ENCODE results near the gene EHMT1.

EHMT1 gene

GRCh38 chr9:137697832-137698231, 79.0 kb downstream of the EHMT1 start:
- DNase-seq (ENCODE audit: extremely low spot score), result no peak
- POLR2A ChIA-PET, result no interaction called here
- CTCF ChIA-PET, result interaction anchor here (1.7 kb wide), 1 partner anchor 25 kb away, joined by 6 read pairs; no protein-coding TSS in a partner anchor
- TF ChIP-seq ARNT (IDR thresholded peaks at IDR 0.05), result no peak
- TF ChIP-seq TARDBP (IDR thresholded peaks at IDR 0.05), result no peak
- TF ChIP-seq ZNF384 (IDR thresholded peaks at IDR 0.05), result no peak
- TF ChIP-seq, protein P1, sequence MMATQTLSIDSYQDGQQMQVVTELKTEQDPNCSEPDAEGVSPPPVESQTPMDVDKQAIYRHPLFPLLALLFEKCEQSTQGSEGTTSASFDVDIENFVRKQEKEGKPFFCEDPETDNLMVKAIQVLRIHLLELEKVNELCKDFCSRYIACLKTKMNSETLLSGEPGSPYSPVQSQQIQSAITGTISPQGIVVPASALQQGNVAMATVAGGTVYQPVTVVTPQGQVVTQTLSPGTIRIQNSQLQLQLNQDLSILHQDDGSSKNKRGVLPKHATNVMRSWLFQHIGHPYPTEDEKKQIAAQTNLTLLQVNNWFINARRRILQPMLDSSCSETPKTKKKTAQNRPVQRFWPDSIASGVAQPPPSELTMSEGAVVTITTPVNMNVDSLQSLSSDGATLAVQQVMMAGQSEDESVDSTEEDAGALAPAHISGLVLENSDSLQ (IDR thresholded peaks at IDR 0.05), result no peak
- no peak for TF ChIP-seq SUZ12 (IDR thresholded peaks at IDR 0.05)
- no peak for TF ChIP-seq CTBP1 (IDR thresholded peaks at IDR 0.05; ENCODE audit: borderline replicate concordance)
- no peak for TF ChIP-seq SP1 (IDR thresholded peaks at IDR 0.05)
- TF ChIP-seq FOXM1 (IDR thresholded peaks at IDR 0.05; ENCODE audit: borderline replicate concordance), result no peak
- TF ChIP-seq BHLHE40 (IDR thresholded peaks at IDR 0.05; ENCODE audit: borderline replicate concordance), result no peak
- no peak for TF ChIP-seq ELF4 (IDR thresholded peaks at IDR 0.05)
- no peak for TF ChIP-seq NFRKB (IDR thresholded peaks at IDR 0.05)
- TF ChIP-seq FOXA1 (IDR thresholded peaks at IDR 0.05), result no peak
- TF ChIP-seq L3MBTL2 (conservative IDR thresholded peaks at IDR 0.05), result no peak
- no peak for TF ChIP-seq FOXK2 (IDR thresholded peaks at IDR 0.05)
- no peak for TF ChIP-seq LEF1 (IDR thresholded peaks at IDR 0.05; ENCODE audit: borderline replicate concordance)
- TF ChIP-seq HDGF (IDR thresholded peaks at IDR 0.05; ENCODE audit: borderline replicate concordance), result no peak

- ChIA-PET CTCF (interaction anchor here (0.6 kb wide), 1 partner anchor 60 kb away, joined by 5 read pairs; no protein-coding TSS in a partner anchor), POLR2A (no interaction called here)
- TF ChIP-seq L3MBTL2 (conservative IDR thresholded peaks at IDR 0.05) (no peak), SP1 (IDR thresholded peaks at IDR 0.05) (no peak)
- DNase-seq (ENCODE audit: extremely low spot score), result no peak
These were observed 82.1 kb downstream of the EHMT1 start for GRCh38 chr9:137700911-137701310.

DNA sequence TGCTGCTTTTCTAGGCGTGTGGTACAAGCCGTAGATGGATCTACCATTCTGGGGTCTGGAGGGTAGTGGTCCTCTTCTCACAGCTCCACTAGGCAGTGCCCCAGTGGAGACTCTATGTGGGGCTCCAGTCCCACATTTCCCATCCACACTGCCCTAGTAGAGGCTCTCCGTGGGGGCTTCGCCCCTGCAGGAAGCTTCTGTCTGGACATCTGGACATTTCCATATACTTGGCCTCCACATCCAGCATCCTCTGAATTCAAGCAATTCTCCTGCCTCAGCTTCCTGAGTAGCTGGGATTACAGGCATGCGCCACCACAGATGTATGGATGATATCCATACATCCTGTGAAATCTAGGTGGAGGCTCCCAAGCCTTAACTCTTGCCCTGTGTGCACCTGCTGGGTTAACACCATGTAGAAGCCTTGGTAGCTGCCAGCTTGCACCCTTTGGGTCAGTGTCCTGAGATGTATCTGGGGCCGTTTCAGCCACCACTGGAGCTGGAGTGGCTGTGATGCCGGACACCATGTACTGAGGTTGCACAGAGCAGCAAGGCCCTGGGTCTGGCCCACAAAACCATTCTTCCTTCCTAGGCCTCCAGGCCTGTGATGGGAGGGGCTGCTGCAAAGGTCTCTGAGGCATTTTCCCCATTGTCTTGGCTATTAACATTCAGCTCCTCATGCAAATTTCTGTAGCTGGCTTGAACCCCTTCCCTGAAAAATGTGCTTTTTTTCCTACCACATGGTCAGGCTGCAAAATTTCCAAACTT, 84.0 kb downstream of the EHMT1 start:
- POLR2A ChIA-PET, result no interaction called here
- CTCF ChIA-PET, result interaction anchor here (0.8 kb wide), 1 partner anchor 18 kb away, joined by 3 read pairs; no protein-coding TSS in a partner anchor
- DNase-seq (ENCODE audit: extremely low spot score), result no peak
- no peak for TF ChIP-seq SP1 (IDR thresholded peaks at IDR 0.05)

DNA sequence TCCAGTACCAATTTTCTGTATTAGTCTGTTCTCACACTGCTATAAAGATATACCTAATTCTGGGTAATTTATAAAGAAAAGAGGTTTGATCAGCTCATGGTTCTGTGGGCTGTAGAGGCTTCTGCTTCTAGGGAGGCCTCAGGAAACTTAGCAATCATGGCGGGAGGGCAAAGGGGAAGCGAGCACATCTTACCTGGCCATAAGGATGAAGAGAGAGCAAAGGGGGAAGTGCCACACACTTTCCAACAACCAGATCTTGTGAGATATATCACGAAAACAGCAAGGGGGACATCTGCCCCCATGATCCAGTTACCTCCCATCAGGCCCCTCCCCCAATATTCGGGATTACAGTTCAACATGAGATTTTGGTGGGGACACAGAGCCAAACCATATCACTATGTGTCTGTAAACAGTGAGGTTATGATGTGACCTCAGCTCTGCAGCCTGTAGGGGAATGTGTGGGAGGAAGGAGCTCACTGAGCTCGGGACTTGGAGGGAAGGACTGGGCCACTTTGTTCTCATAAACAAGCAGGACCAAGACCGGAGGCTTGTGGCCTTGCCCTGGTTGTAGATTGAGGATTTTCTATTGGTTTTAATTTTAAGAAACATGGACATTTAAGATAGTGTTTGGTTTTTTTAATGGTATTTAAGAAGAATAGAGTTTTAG, 85.2 kb downstream of the EHMT1 start:
- no peak for TF ChIP-seq TARDBP (IDR thresholded peaks at IDR 0.05)
- no peak for TF ChIP-seq BHLHE40 (IDR thresholded peaks at IDR 0.05; ENCODE audit: borderline replicate concordance)
- TF ChIP-seq FOXK2 (IDR thresholded peaks at IDR 0.05), result no peak
- TF ChIP-seq CTBP1 (IDR thresholded peaks at IDR 0.05; ENCODE audit: borderline replicate concordance), result no peak
- TF ChIP-seq ELF4 (IDR thresholded peaks at IDR 0.05), result no peak
- TF ChIP-seq, protein P1 (IDR thresholded peaks at IDR 0.05), result no peak
- TF ChIP-seq ARNT (IDR thresholded peaks at IDR 0.05), result no peak
- TF ChIP-seq FOXM1 (IDR thresholded peaks at IDR 0.05; ENCODE audit: borderline replicate concordance), result no peak
- TF ChIP-seq L3MBTL2 (conservative IDR thresholded peaks at IDR 0.05), result no peak
- TF ChIP-seq SP1 (IDR thresholded peaks at IDR 0.05), result no peak
- no peak for TF ChIP-seq HDGF (IDR thresholded peaks at IDR 0.05; ENCODE audit: borderline replicate concordance)
- TF ChIP-seq FOXA1 (IDR thresholded peaks at IDR 0.05), result no peak
- DNase-seq (ENCODE audit: extremely low spot score), result no peak
- CTCF ChIA-PET, result interaction anchor here (0.5 kb wide), 1 partner anchor 13 kb away, joined by 4 read pairs; no protein-coding TSS in a partner anchor
- POLR2A ChIA-PET, result no interaction called here

GRCh38 chr9:137705443-137705863, 86.6 kb downstream of the EHMT1 start:
- ChIA-PET CTCF (no interaction called here), POLR2A (no interaction called here)
- no peak for DNase-seq (ENCODE audit: extremely low spot score)
- TF ChIP-seq SUZ12 (IDR thresholded peaks at IDR 0.05) (no peak), FOXK2 (IDR thresholded peaks at IDR 0.05) (no peak), BHLHE40 (IDR thresholded peaks at IDR 0.05; ENCODE audit: borderline replicate concordance) (no peak), FOXM1 (IDR thresholded peaks at IDR 0.05; ENCODE audit: borderline replicate concordance) (no peak), SP1 (IDR thresholded peaks at IDR 0.05) (no peak), NFRKB (IDR thresholded peaks at IDR 0.05) (no peak), ARNT (IDR thresholded peaks at IDR 0.05) (no peak), LEF1 (IDR thresholded peaks at IDR 0.05; ENCODE audit: borderline replicate concordance) (no peak), HDGF (IDR thresholded peaks at IDR 0.05; ENCODE audit: borderline replicate concordance) (no peak), FOXA1 (IDR thresholded peaks at IDR 0.05) (no peak), ZNF384 (IDR thresholded peaks at IDR 0.05) (no peak), CTBP1 (IDR thresholded peaks at IDR 0.05; ENCODE audit: borderline replicate concordance) (no peak), TARDBP (IDR thresholded peaks at IDR 0.05) (no peak)

DNA sequence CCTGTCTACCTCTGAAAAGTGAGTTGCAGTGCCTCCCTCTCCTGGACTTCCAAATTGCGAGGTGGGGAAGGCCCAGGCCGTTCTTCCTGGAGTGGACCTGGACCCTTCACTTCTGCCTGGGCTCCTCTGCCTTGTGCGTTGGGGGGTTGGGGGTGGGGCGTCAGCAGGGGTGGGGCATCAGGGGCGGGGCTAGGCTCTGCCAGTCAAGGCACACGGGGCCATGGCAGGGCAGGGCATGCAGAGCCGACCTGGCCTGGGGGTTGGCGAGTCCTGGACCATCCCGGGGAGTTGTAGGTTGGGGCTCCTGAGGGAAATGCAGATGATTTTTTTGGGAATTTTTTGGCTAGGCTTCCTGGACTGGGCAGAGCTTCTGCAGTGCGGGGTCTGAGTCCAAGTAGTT, 87.1 kb downstream of the EHMT1 start:
- CTCF ChIA-PET, result no interaction called here
- TF ChIP-seq NFRKB (IDR thresholded peaks at IDR 0.05) (no peak), TARDBP (IDR thresholded peaks at IDR 0.05) (no peak), ARNT (IDR thresholded peaks at IDR 0.05) (no peak), CTBP1 (IDR thresholded peaks at IDR 0.05; ENCODE audit: borderline replicate concordance) (no peak), HDGF (IDR thresholded peaks at IDR 0.05; ENCODE audit: borderline replicate concordance) (no peak), FOXK2 (IDR thresholded peaks at IDR 0.05) (no peak), SP1 (IDR thresholded peaks at IDR 0.05) (no peak), LEF1 (IDR thresholded peaks at IDR 0.05; ENCODE audit: borderline replicate concordance) (no peak), ELF4 (IDR thresholded peaks at IDR 0.05) (no peak), FOXM1 (IDR thresholded peaks at IDR 0.05; ENCODE audit: borderline replicate concordance) (no peak), ZNF384 (IDR thresholded peaks at IDR 0.05) (no peak)
- TF ChIP-seq, protein P1 (IDR thresholded peaks at IDR 0.05), result no peak
- POLR2A ChIA-PET, result no interaction called here
- no peak for DNase-seq (ENCODE audit: extremely low spot score)

All from HEK293T (cell line).